ENCODE results near the gene CNOT1. TPM values are rescaled to one million over a fixed set of nuclear protein-coding genes. Genes with fewer than 3 reads are reported as not detected.

CNOT1 gene
- total and polyA plus RNA-seq, 4 donors = 34.0 to 131 (median 78.5) TPM

GRCh38 chr16:58497468-58497867, 132.2 kb downstream of the CNOT1 start:
- WGBS = 69% methylated on average over 2 of the region's 2 CpGs
- no peak overlapping the region for H3K27ac ChIP-seq (ENCODE audit: low read depth in 1 of 2, low read length in 2 of 2)
- H3K4me1 ChIP-seq (ENCODE audit: control insufficient read depth in 4 of 4, insufficient read depth in 4 of 4, low read length in 3 of 4) = peaks cover 0 to 7% (median 6%) of the 10 kb centered on the region in 4 donors
- no peak for TF ChIP-seq NR2F2 (IDR thresholded peaks at IDR 0.05)
- TF ChIP-seq ZBTB33 (IDR thresholded peaks at IDR 0.05) = no peak
- no peaks in the 10 kb centered on the region for H3K9me3 ChIP-seq (ENCODE audit: control insufficient read depth in 4 of 4, low read length in 3 of 4)
- H3K9ac ChIP-seq (ENCODE audit: low read depth in 1 of 2, low read length in 2 of 2) = no peak overlapping the region
- DNase-seq (ENCODE audit: low spot score) = no peak
- peaks cover 0 to 6% (median 1%) of the 10 kb centered on the region in 4 donors for H3K27me3 ChIP-seq (ENCODE audit: control insufficient read depth in 4 of 4, insufficient read depth in 4 of 4, low read length in 3 of 4)
- H3K36me3 ChIP-seq (ENCODE audit: control insufficient read depth in 4 of 4, insufficient read depth in 3 of 4, low read depth in 1 of 4, low read length in 3 of 4) = no peaks in the 10 kb centered on the region
- no peak overlapping the region for H3K4me3 ChIP-seq (ENCODE audit: low read depth in 1 of 3, low read length in 3 of 3)

- Histone ChIP-seq H3K4me3 (ENCODE audit: low read depth in 1 of 3, low read length in 3 of 3) (no peak overlapping the region), H3K27ac (ENCODE audit: low read depth in 1 of 2, low read length in 2 of 2) (no peak overlapping the region), H3K9me3 (ENCODE audit: control insufficient read depth in 4 of 4, low read length in 3 of 4) (no peaks in the 10 kb centered on the region), H3K4me1 (ENCODE audit: control insufficient read depth in 4 of 4, insufficient read depth in 4 of 4, low read length in 3 of 4) (no peaks in the 10 kb centered on the region), H3K9ac (ENCODE audit: low read depth in 1 of 2, low read length in 2 of 2) (no peak overlapping the region), H3K36me3 (ENCODE audit: control insufficient read depth in 4 of 4, insufficient read depth in 3 of 4, low read depth in 1 of 4, low read length in 3 of 4) (no peaks in the 10 kb centered on the region), H3K27me3 (ENCODE audit: control insufficient read depth in 4 of 4, insufficient read depth in 4 of 4, low read length in 3 of 4) (peaks cover 0 to 3% (median 0%) of the 10 kb centered on the region in 4 donors)
- no peak for DNase-seq (ENCODE audit: low spot score)
- TF ChIP-seq, protein P1, sequence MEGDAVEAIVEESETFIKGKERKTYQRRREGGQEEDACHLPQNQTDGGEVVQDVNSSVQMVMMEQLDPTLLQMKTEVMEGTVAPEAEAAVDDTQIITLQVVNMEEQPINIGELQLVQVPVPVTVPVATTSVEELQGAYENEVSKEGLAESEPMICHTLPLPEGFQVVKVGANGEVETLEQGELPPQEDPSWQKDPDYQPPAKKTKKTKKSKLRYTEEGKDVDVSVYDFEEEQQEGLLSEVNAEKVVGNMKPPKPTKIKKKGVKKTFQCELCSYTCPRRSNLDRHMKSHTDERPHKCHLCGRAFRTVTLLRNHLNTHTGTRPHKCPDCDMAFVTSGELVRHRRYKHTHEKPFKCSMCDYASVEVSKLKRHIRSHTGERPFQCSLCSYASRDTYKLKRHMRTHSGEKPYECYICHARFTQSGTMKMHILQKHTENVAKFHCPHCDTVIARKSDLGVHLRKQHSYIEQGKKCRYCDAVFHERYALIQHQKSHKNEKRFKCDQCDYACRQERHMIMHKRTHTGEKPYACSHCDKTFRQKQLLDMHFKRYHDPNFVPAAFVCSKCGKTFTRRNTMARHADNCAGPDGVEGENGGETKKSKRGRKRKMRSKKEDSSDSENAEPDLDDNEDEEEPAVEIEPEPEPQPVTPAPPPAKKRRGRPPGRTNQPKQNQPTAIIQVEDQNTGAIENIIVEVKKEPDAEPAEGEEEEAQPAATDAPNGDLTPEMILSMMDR (IDR thresholded peaks at IDR 0.05; ENCODE audit: low read depth, low read length, missing input control) = no peak
- no peak for TF ChIP-seq NR2F2 (IDR thresholded peaks at IDR 0.05)
- no peak for TF ChIP-seq HNF4A (conservative IDR thresholded peaks at IDR 0.05)
- no peak for TF ChIP-seq ZBTB33 (IDR thresholded peaks at IDR 0.05)
- TF ChIP-seq RAD21 (IDR thresholded peaks at IDR 0.05) = no peak
- no peak for TF ChIP-seq JUND (IDR thresholded peaks at IDR 0.05)
- TF ChIP-seq GABPA (IDR thresholded peaks at IDR 0.05 in 1 of 2, conservative IDR thresholded peaks at IDR 0.05 in 1 of 2) = no peak
- TF ChIP-seq FOXA2 (IDR thresholded peaks at IDR 0.05) = no peak
- TF ChIP-seq YY1 (IDR thresholded peaks at IDR 0.05) = no peak
- TF ChIP-seq, protein P2, sequence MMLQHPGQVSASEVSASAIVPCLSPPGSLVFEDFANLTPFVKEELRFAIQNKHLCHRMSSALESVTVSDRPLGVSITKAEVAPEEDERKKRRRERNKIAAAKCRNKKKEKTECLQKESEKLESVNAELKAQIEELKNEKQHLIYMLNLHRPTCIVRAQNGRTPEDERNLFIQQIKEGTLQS (IDR thresholded peaks at IDR 0.05) = no peak
- 71% methylated on average over 24 of the region's 24 CpGs for WGBS
These were observed 133.9 kb downstream of the CNOT1 start for GRCh38 chr16:58495521-58496331.

Data from liver (tissue), 9 donors.